HFFc6 (cell line): ENCODE measurements around the gene MMP11. TPM values are rescaled to one million over a fixed set of nuclear protein-coding genes. Genes with fewer than 3 reads are reported as not detected.

Experiments used
- DNase-seq: peaks from one replicate; pipeline ENCODE4 v3.0.0-alpha.2; 2018
- H3K27ac Mint-ChIP-seq: 2 replicates; pipeline ENCODE4 v1.8.0; 2020; ENCODE audit warnings: mild to moderate bottlenecking, mixed read lengths
- H3K27me3 Mint-ChIP-seq: 2 replicates; pipeline ENCODE4 v1.8.0; 2021; ENCODE audit warnings: mild to moderate bottlenecking, moderate library complexity, mixed read lengths; ENCODE audit not compliant: insufficient read depth
- H3K36me3 Mint-ChIP-seq: 2 replicates; pipeline ENCODE4 v1.8.0; 2021; ENCODE audit warnings: low read depth, mixed read lengths
- H3K4me1 Mint-ChIP-seq: 2 replicates; pipeline ENCODE4 v1.8.0; 2020; ENCODE audit warnings: low read depth, mixed read lengths
- H3K4me3 Mint-ChIP-seq: 2 replicates; pipeline ENCODE4 v1.8.0; 2020; ENCODE audit warnings: mild to moderate bottlenecking, moderate library complexity, mixed read lengths
- H3K9me3 Mint-ChIP-seq: 2 replicates; pipeline ENCODE4 v1.8.0; 2020; ENCODE audit warnings: mild to moderate bottlenecking, mixed read lengths
- CTCF ChIP-seq: fragments of 200-600 bp; sonication (generic); IDR thresholded peaks from 2 replicates; pipeline ENCODE4 v1.5.0; 2021; ENCODE audit warnings: antibody characterized with exemption, mild to moderate bottlenecking
- total RNA-seq, 6 experiments: library from RNA; stranded (reverse); fragmentation: NEBNext Ultra II Directional; extraction: Animal tissue kit (Norgen Biotek cat#: 25700); gene quantifications; 2 replicates in 1 of 6; 3 replicates in 5 of 6; pipeline ENCODE4 v1.2.3, GENCODE V29; 2021

Gene MMP11
- total RNA-seq, 6 experiments from 2014 or later = 1.7 to 3.6 (median 2.7) TPM

DNA sequence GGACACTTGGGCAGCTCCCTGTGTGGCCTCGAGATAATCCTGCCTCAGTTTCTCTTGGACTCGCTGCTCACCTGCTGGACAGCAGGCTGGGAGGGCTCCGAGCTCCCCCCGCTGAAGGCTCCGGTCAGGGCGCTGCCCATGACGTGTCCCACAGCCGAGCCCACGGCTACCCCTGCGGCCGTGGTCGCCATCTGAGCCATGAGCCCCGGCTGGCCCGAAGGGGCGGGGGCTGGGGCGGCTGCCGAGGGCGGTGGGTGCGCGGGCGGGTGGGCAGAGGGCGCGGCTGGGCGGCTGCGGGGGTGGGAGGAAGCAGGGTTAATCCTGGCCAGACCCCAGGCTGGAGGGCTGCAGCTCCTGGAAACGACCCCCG is 5.4 kb upstream of the MMP11 start:
- no peak for DNase-seq
- no peaks in the 10 kb centered on the region; the same call in 1 of the 2 replicates for H3K36me3 Mint-ChIP-seq
- H3K9me3 Mint-ChIP-seq = no peaks in the 10 kb centered on the region
- H3K27me3 Mint-ChIP-seq = no peaks in the 10 kb centered on the region; the same call in 1 of the 2 replicates
- H3K4me3 Mint-ChIP-seq = peak overlapping the region; percentile 73
- no peak for TF ChIP-seq CTCF
- H3K27ac Mint-ChIP-seq = no peak overlapping the region; the same call in 1 of the 2 replicates
- H3K4me1 Mint-ChIP-seq = peaks cover 22% of the 10 kb centered on the region

DNA sequence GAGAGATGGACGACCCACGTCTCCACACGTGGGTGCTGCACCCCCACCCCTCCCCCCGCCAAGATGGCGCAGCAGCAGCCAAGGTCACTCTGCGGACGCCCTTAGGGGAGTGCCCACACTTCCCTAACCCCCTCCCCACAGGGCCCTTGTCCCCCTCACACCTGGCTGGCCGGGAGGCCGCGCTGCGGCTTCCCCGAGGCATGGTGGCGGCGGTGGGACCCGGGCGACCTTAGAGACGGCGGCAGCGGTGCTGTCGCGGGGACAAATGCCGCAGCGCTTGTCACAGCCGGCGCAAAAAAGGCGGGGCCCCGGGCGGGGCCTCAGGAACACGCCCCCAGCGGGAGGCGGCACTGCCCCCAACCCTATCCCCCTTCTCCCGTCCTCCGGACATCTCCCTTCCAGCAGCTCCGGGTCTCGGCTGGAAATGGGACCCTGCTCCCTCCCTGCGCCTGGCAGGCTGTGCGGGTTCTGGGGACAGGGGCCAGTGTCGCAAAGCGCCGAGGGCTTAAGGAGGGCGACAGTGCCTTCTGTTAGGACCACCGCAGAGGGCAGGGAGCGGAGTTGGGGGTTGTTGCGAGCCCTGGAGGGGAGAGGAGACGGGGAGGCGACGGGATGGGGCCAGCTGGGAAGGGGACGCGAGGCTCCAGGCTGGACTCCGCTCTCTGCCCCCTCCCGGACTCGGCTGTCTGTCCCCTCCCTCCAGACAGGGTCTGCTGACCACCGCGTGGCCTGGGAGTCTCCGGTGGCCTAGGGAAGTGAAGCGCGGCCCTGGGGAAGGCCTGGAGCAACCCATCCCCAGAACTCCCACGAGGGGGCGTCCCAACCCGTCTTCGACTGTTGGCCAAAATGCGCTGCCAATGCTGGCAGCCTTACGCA is 4.7 kb upstream of the MMP11 start, which contains the start of gene CHCHD10:
CHCHD10 (minus strand) TSS at position 300 of the 876 bp plus-strand sequence; CDS start at position 202, 98 bp downstream.
- Mint-ChIP-seq H3K4me3 (peak within 1 kb of the TSS; percentile 86), H3K36me3 (no peaks in the 10 kb centered on the region; the same call in 1 of the 2 replicates), H3K4me1 (peaks cover 16% of the 10 kb centered on the region), H3K27me3 (no peaks in the 10 kb centered on the region; the same call in 1 of the 2 replicates), H3K27ac (peak within 1 kb of the TSS; percentile 69), H3K9me3 (no peaks in the 10 kb centered on the region)
- peak; percentile 93 for TF ChIP-seq CTCF
- peak; percentile 44 for DNase-seq

GRCh38 chr22:23769321-23769965 is 3.2 kb upstream of the MMP11 start:
- Mint-ChIP-seq H3K9me3 (no peaks in the 10 kb centered on the region), H3K36me3 (no peaks in the 10 kb centered on the region; the same call in 1 of the 2 replicates), H3K4me1 (peaks cover 17% of the 10 kb centered on the region), H3K27ac (no peak overlapping the region), H3K27me3 (peaks cover 2% of the 10 kb centered on the region), H3K4me3 (no peak overlapping the region)
- no peak for DNase-seq
- TF ChIP-seq CTCF = no peak

DNA sequence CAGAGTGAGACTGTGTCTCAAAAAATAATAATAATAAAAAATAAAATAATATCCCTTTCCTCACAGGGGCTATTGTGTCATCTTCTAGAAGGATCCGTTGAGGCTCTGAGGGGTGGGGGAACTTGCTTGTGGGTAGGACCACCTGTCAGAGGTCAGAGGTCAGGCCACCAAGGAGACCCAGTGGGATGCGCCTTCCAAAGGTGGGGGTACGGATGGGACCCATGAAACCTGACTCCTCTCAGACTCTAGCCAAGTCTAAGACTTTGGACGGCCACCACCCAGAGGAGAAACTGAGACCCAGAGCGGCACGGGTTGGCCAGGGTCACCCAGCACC is 367 bp upstream of the MMP11 start:
- Mint-ChIP-seq H3K4me3 (peak overlapping the region; percentile 69), H3K4me1 (peaks cover 19% of the 10 kb centered on the region), H3K27me3 (peaks cover 2% of the 10 kb centered on the region; the same call in 1 of the 2 replicates), H3K36me3 (no peaks in the 10 kb centered on the region), H3K9me3 (no peaks in the 10 kb centered on the region), H3K27ac (no peak overlapping the region)
- no peak for TF ChIP-seq CTCF
- DNase-seq = no peak

DNA sequence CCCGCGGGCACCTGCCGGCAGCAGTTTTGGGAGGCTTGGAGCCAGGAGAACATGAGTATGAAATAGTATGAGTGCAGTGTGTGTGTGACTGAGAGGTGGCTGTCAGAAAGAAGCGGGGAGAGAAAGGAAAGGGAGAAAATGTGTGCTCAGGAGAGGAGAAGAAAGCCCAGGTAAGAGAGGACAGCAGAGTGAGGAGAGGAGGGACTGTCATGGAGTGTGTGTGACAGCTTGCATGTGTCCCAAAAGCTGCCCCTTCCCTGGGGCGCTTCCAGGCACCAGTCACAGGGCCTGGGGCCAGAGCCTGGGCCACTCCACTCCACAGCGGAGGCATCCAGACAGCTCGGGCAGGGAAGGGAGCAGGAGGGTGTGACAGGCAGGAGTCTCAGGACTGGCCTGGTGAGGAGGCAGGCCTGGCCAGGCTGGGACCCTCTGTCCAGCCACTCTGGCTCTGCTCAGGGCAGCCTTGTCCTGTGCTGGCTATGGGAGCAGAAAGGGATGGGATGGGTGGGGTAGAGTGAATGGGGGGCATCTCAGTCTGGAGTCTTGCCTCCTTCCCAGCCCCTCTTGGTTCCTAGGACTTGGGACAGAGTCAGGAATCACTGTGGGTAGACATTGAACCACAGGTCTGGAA is 949 bp downstream of the MMP11 start:
- Mint-ChIP-seq H3K4me1 (peaks cover 19% of the 10 kb centered on the region), H3K27me3 (peaks cover 4% of the 10 kb centered on the region; the same call in 1 of the 2 replicates), H3K36me3 (no peaks in the 10 kb centered on the region), H3K9me3 (no peaks in the 10 kb centered on the region), H3K4me3 (peak overlapping the region; percentile 79), H3K27ac (no peak overlapping the region)
- no peak for TF ChIP-seq CTCF
- DNase-seq = no peak
